ENCODE measurements around the gene TUBB2B. TPM values are rescaled to one million over a fixed set of nuclear protein-coding genes. Genes with fewer than 3 reads are reported as not detected.

TUBB2B gene
- total RNA-seq, 4 donors from 2014 or later: 1.0 to 3.4 (median 2.5) TPM

GRCh38 chr6:3270258-3270657, 42.8 kb upstream of the TUBB2B start:
- no peak for TF ChIP-seq CTCF (IDR thresholded peaks at IDR 0.05; ENCODE audit: low read depth)

- TF ChIP-seq CTCF (IDR thresholded peaks at IDR 0.05; ENCODE audit: low read depth): no peak
These were observed 42.0 kb upstream of the TUBB2B start for GRCh38 chr6:3269281-3269975.

GRCh38 chr6:3268680-3269079, 41.2 kb upstream of the TUBB2B start:
- TF ChIP-seq CTCF (IDR thresholded peaks at IDR 0.05; ENCODE audit: low read depth): no peak

GRCh38 chr6:3267162-3267561, 39.7 kb upstream of the TUBB2B start:
- TF ChIP-seq CTCF (IDR thresholded peaks at IDR 0.05; ENCODE audit: low read depth): no peak

GRCh38 chr6:3266170-3266569, 38.7 kb upstream of the TUBB2B start:
- no peak for TF ChIP-seq CTCF (IDR thresholded peaks at IDR 0.05; ENCODE audit: low read depth)

GRCh38 chr6:3265671-3266070, 38.2 kb upstream of the TUBB2B start:
- no peak for TF ChIP-seq CTCF (IDR thresholded peaks at IDR 0.05; ENCODE audit: low read depth)

GRCh38 chr6:3264356-3264755, 36.9 kb upstream of the TUBB2B start:
- TF ChIP-seq CTCF (IDR thresholded peaks at IDR 0.05; ENCODE audit: low read depth): no peak
